Neural cell (in vitro differentiated cells): ENCODE data around the gene TRIM66. TPM values are rescaled to one million over a fixed set of nuclear protein-coding genes. Genes with fewer than 3 reads are reported as not detected.

Source experiments
- H2AFZ ChIP-seq: fragments of 200-600, 300-800 bp; sonication (generic), shearing (Covaris generic); 2 replicates; pipeline ENCODE4 v1.6.0; 2014; ENCODE audit warnings: low read depth, mild to moderate bottlenecking, antibody characterized with exemption, low read length, moderate library complexity
- H3F3A ChIP-seq: fragments of 200-600 bp; shearing (Covaris generic); 2 replicates; pipeline ENCODE4 v1.6.1; 2016; ENCODE audit warnings: mild to moderate bottlenecking, moderate library complexity, mixed read lengths, antibody characterized with exemption, low read length; ENCODE audit not compliant: insufficient read depth, poor library complexity, severe bottlenecking
- H3K27ac ChIP-seq: fragments of 200-600, 300-800 bp; sonication (generic), shearing (Covaris generic); 2 replicates; pipeline ENCODE4 v1.5.1; 2014; ENCODE audit warnings: mild to moderate bottlenecking, low read length, moderate library complexity
- H3K27me3 ChIP-seq: fragments of 300-800, 200-600 bp; sonication (generic), shearing (Covaris generic); 2 replicates; pipeline ENCODE4 v1.6.0; 2014; ENCODE audit warnings: mild to moderate bottlenecking, low read depth, low read length, moderate library complexity; ENCODE audit not compliant: insufficient read depth
- H3K36me3 ChIP-seq: fragments of 300-800, 200-600 bp; sonication (generic), shearing (Covaris generic); 2 replicates; pipeline ENCODE4 v1.5.1; 2014; ENCODE audit warnings: mild to moderate bottlenecking, antibody characterized with exemption, low read length, moderate library complexity; ENCODE audit not compliant: insufficient read depth
- H3K4me2 ChIP-seq: fragments of 300-800, 200-600 bp; sonication (generic), shearing (Covaris generic); 2 replicates; pipeline ENCODE4 v1.6.0; 2014; ENCODE audit warnings: mild to moderate bottlenecking, low read length
- H3K4me3 ChIP-seq: fragments of 300-800, 200-600 bp; sonication (generic), shearing (Covaris generic); 2 replicates; pipeline ENCODE4 v1.5.1; 2014; ENCODE audit warnings: mild to moderate bottlenecking, low read length, moderate library complexity
- H3K79me2 ChIP-seq: fragments of 200-600 bp; shearing (Covaris generic); replicated peaks from 2 replicates; pipeline ENCODE4 v1.6.0; 2014; ENCODE audit warnings: mild to moderate bottlenecking, low read length, moderate library complexity; ENCODE audit not compliant: insufficient read depth
- H3K9ac ChIP-seq: fragments of 300-800, 200-600 bp; sonication (generic), shearing (Covaris generic); 2 replicates; pipeline ENCODE4 v1.6.1; 2016; ENCODE audit warnings: mild to moderate bottlenecking, low read length, mixed read lengths
- H3K9me2 ChIP-seq: fragments of 200-600 bp; shearing (Covaris generic); 2 replicates; pipeline ENCODE4 v1.6.1; 2016; ENCODE audit warnings: mild to moderate bottlenecking, low read length, mixed read lengths; ENCODE audit not compliant: insufficient read depth
- H3K9me3 ChIP-seq: fragments of 200-600, 300-800 bp; sonication (generic), shearing (Covaris generic); 2 replicates; pipeline ENCODE4 v1.6.1; 2016; ENCODE audit warnings: mild to moderate bottlenecking, mixed run types, low read length, moderate library complexity, mixed read lengths
- H4K20me1 ChIP-seq: fragments of 200-600 bp; shearing (Covaris generic); 2 replicates; pipeline ENCODE4 v1.6.1; 2016; ENCODE audit warnings: mild to moderate bottlenecking, mixed run types; ENCODE audit not compliant: insufficient read depth
- CTCF ChIP-seq: fragments of 450-650 bp; IDR thresholded peaks from 2 replicates; pipeline ENCODE4 v1.5.1; 2014; ENCODE audit warnings: antibody characterized with exemption, mild to moderate bottlenecking, moderate library complexity; ENCODE audit not compliant: poor library complexity, severe bottlenecking
- EP300 ChIP-seq: fragments of 450-650 bp; conservative IDR thresholded peaks from 2 replicates; pipeline ENCODE4 v1.6.1; 2014; ENCODE audit warnings: antibody characterized with exemption, mild to moderate bottlenecking, moderate library complexity; ENCODE audit not compliant: poor library complexity, severe bottlenecking
- EZH2 ChIP-seq: fragments of 200-600, 300-800 bp; shearing (Covaris generic), sonication (generic); IDR thresholded peaks from 2 replicates; pipeline ENCODE4 v1.6.1; 2014; ENCODE audit warnings: antibody characterized with exemption, low read length, borderline replicate concordance, mild to moderate bottlenecking; ENCODE audit not compliant: insufficient read depth, poor library complexity, severe bottlenecking
- MXI1 ChIP-seq: fragments of 450-650 bp; conservative IDR thresholded peaks from 2 replicates; pipeline ENCODE4 v1.6.1; 2014; ENCODE audit warnings: antibody characterized with exemption, mild to moderate bottlenecking; ENCODE audit not compliant: poor library complexity, severe bottlenecking
- POLR2AphosphoS5 ChIP-seq: IDR thresholded peaks from 2 replicates; pipeline ENCODE4 v1.6.1; 2012
- RAD21 ChIP-seq: fragments of 450-650 bp; conservative IDR thresholded peaks from 2 replicates; pipeline ENCODE4 v1.6.1; 2014; ENCODE audit warnings: antibody characterized with exemption, mild to moderate bottlenecking, moderate library complexity
- REST ChIP-seq: IDR thresholded peaks from 2 replicates; pipeline ENCODE4 v1.6.1; 2012; ENCODE audit warnings: borderline replicate concordance
- SMC3 ChIP-seq: fragments of 450-650 bp; conservative IDR thresholded peaks from 2 replicates; pipeline ENCODE4 v1.6.1; 2014; ENCODE audit warnings: antibody characterized with exemption, mild to moderate bottlenecking, moderate library complexity; ENCODE audit not compliant: poor library complexity
- TAF1 ChIP-seq: IDR thresholded peaks from 2 replicates; pipeline ENCODE4 v1.6.1; 2012; ENCODE audit warnings: low read depth
- polyA plus RNA-seq: library from polyadenylated mRNA; depleted of rRNA; stranded (reverse); fragments of >200 nt; gene quantifications from 2 replicates; pipeline ENCODE4 v1.2.3, GENCODE V29; 2014

TRIM66 gene
- polyA plus RNA-seq, 1 donor from 2014 or later: 0.82 TPM

GRCh38 chr11:8608652-8609051, 73.8 kb downstream of the TRIM66 start:
- TF ChIP-seq RAD21 (no peak), CTCF (no peak), SMC3 (no peak), EP300 (no peak), POLR2AphosphoS5 (no peak), EZH2 (no peak), MXI1 (no peak), REST (no peak), TAF1 (no peak)
- Histone ChIP-seq H3K79me2 (no peaks in the 10 kb centered on the region), H3K27ac (no peak overlapping the region), H3K27me3 (no peaks in the 10 kb centered on the region), H2AFZ (no peak overlapping the region), H3K4me3 (no peak overlapping the region), H3K9me2 (no peaks in the 10 kb centered on the region), H3K36me3 (no peaks in the 10 kb centered on the region), H3K4me2 (no peak overlapping the region), H3K9ac (no peak overlapping the region), H4K20me1 (no peaks in the 10 kb centered on the region), H3K9me3 (no peaks in the 10 kb centered on the region), H3F3A (no peaks in the 10 kb centered on the region)

- no peaks in the 10 kb centered on the region for H3K79me2 ChIP-seq
- H2AFZ ChIP-seq: no peak overlapping the region
- no peaks in the 10 kb centered on the region for H3K36me3 ChIP-seq
- H3K9me2 ChIP-seq: no peaks in the 10 kb centered on the region
- H4K20me1 ChIP-seq: no peaks in the 10 kb centered on the region
- TF ChIP-seq TAF1 (no peak), EP300 (no peak), MXI1 (no peak), SMC3 (no peak)
- no peak overlapping the region for H3K9ac ChIP-seq
- H3F3A ChIP-seq: no peaks in the 10 kb centered on the region
- H3K4me2 ChIP-seq: no peak overlapping the region
- H3K4me3 ChIP-seq: no peak overlapping the region
- no peaks in the 10 kb centered on the region for H3K9me3 ChIP-seq
- no peaks in the 10 kb centered on the region for H3K27me3 ChIP-seq
- H3K27ac ChIP-seq: no peak overlapping the region
Observed at GRCh38 chr11:8605971-8606563, 76.4 kb downstream of the TRIM66 start.
